HG02938 (cell line): ENCODE measurements around the gene FAM174C.
"Not testable (repeated sequence)": the region's sequence is repeated elsewhere in the genome, so short reads cannot be mapped to it uniquely, and the experiment has no call there.

Experiments
- ATAC-seq: cut with Tn5 transposase; IDR thresholded peaks from one replicate; pipeline ENCODE4 v1.9.1; 2021; ENCODE audit warnings: mild to moderate bottlenecking, moderate library complexity; ENCODE audit not compliant: unreplicated experiment

Gene FAM174C

GRCh38 chr19:1316466-1316865, 41.1 kb downstream of the FAM174C start:
- no peak for ATAC-seq

DNA sequence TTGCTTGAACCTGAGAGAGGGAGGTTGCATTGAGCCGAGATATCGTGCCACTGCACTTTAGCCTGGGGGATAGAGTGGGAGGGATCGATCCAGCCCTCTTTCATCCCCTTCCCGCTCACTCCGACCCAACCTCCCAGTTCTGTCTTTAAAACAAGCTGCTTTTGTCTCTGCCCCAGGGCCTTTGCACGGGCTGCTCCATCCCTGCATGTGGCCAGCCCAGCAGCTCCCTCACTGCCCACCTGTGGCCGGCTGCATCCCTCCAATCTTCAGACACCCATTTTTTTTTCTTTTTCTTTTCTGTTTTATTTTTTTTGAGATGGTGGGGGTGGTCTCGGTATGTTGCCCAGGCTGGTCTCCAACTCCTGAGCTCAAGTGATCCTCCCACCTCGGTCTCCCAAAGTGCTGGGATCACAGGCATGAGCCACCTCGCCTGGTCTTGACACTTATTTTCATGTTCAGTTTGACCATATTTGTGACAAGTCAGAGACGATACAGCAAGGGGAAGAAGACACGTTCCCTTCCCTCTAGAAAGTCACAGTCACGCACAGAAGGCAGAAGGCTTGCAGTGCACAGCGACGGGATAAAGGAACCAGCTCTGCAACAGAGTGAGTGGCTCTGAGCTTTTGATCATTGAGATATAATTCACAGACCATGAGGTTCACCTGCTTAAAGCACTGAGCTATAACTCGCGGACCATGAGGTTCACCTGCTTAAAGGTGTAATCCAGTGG, 42.1 kb downstream of the FAM174C start:
- no peak for ATAC-seq

DNA sequence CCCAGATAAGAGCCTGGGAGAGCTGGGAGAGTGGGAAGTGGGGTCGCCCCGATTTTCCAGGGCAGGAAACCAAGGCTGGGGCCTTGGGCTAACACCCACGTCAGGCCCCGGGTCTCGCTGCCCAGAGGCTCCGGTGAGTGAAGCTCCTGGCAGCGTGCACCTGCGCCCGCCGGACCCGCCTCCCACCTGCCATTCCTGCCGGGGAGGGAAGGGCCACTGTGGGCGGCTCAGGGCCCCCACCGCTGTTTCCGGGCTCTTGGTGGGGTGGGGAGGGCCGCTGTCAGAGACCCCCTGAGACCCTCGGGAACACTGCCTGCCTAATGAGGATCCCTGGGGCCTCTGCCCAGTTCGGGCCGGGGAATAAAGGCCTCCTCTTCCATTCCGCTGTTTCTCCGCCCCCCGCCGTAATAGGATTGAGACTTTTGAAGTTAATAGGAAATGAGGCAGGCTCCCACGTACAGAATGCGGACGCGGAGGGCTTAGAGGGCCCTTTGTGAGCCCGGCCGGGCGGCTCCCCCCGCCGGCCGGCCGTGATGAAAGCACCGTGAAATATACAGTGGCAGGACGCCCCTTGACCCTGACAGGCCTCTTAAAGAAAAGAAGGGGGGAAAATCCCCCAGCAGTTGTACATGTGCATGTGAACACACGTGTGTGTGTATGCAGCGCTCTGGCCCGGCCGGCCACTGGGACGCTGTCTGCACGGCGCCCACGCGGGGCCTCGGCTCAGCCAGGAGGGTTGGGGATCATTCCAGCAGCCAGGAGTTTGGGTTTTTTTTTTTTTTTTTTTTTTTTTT, 43.5 kb downstream of the FAM174C start:
- ATAC-seq: no peak

GRCh38 chr19:1320282-1320650, 44.9 kb downstream of the FAM174C start:
- not testable (repeated sequence) for ATAC-seq

DNA sequence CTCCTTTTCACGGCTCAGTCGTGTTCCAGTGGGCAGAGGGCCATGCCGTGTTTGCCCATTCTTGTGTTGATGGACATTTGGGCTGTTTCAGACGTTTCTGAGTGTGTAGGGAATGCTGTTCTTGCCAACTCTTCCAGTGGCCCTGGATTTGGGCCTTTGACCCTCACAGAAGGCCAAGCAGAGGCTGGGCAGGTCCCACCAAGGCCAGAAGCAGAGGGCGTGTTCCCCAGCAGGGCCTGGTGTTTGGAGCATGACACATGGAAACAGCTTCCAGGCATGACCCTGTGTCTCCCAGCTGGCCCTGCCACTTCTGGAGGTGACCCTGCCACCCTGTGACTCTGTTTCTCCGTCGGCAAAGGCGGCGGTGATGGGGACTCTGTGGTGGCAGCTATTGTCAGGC, 46.2 kb downstream of the FAM174C start:
- ATAC-seq: no peak

DNA sequence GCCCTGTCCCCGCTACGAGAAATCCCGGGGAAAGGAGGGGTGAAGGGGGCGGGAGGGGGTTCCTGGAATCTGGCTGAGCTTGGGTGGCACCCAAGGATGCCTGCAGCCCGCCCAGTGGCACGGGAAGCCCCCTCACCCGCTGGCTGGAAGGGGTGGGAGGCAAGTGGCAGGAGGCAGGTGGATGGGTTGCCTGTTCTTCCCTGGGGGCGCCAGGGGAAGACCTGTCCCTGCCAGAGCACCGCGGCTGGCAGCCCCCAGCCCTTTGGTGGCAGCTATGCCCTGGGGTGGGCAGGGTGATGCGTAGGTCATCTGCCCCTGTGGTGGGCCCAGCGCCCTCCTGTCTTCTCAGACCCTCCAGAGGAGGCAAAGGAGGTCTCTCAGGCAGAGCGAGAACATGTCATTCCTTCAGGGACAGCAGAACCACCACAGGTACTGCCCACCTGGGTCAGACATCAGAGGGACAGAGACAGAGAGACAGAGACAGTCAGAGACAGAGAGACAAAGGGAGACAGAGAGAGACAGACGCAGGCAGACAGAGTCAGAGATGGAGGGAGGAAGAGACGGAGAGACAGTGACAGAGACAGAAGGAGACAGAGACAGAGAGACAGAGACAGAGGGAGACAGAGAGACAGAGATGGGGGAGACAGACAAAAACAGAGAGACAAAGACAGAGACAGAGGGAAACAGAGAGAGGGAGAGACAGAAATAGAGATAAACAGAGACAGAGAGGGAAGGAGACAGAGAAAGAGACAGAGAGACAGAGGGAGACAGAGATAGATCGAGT, 47.1 kb downstream of the FAM174C start:
- ATAC-seq: no peak

- ATAC-seq: no peak
These were observed 49.0 kb downstream of the FAM174C start for GRCh38 chr19:1324249-1324805.

GRCh38 chr19:1324806-1325567, 49.7 kb downstream of the FAM174C start:
- no peak for ATAC-seq

- no peak for ATAC-seq
These were observed 50.4 kb downstream of the FAM174C start for GRCh38 chr19:1325568-1326294.

DNA sequence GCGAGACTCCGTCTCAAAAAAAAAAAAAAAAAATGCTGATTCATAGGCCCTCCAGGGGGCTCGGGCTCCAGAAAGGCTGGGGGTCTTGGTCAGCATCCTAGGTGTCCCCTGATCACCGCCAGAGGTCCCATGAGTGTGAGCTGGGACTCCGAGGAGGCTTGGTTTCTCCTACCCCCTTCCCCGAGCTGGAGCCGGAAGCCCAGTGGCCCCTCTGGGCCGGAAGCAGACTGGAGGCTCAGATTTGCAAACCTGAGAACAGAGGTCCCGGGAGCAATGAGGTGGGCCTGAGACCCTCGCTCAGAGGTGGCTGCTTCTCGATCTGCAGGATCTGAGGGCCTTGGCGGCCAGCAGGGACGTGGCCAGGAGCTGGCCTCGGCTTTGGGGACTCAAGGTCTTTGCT, 51.8 kb downstream of the FAM174C start:
- no peak for ATAC-seq
